Thoracic aorta endothelial cell (primary cell): ENCODE data around the gene FAM13C. TPM values are rescaled to one million over a fixed set of nuclear protein-coding genes. Genes with fewer than 3 reads are reported as not detected.

Source experiments
- total RNA-seq: library from RNA; depleted of rRNA; stranded (reverse); fragments of >200 nt; gene quantifications from 2 replicates; pipeline ENCODE4 v1.2.3, GENCODE V29; 2012

FAM13C gene
- total RNA-seq: 0.13 and 0.93 TPM in 2 replicates

GRCh38 chr10:59362144-59362958 lies at the start of gene FAM13C:
Gene FAM13C, minus strand, starts transcription at chr10:59362549. Its CDS starts 89 bp downstream, at chr10:59362460.

Other genes starting within 250 kb of the FAM13C start
- 0.07 TPM in 1 of 2 replicates, not detected in the other for gene PHYHIPL, start 185.9 kb downstream of the FAM13C start, total RNA-seq